Breast epithelium (tissue), 4 donors: ENCODE data around the gene EPC1. TPM values are rescaled to one million over a fixed set of nuclear protein-coding genes. Genes with fewer than 3 reads are reported as not detected.
"Not testable (repeated sequence)": the region's sequence is repeated elsewhere in the genome, so short reads cannot be mapped to it uniquely, and the experiment has no call there.

Experiments used
- DNase-seq, 2 donors: peaks; one replicate each; pipeline ENCODE4 v3.0.0-alpha.2; 2019; ENCODE audit warnings: low spot score in 2 of 2
- H3K27ac ChIP-seq, 2 donors: fragments of 200-600 bp; sonication (generic) in 1 of 2; one replicate each; pipeline ENCODE4 v1.5.1; 2016 to 2019; ENCODE audit warnings: mild to moderate bottlenecking in 1 of 2
- H3K27me3 ChIP-seq, 2 donors: fragments of 200-600 bp; sonication (generic) in 1 of 2; one replicate each; pipeline versions ENCODE4 v1.5.1 to v1.6.0; 2017 to 2019; ENCODE audit warnings: control low read depth in 1 of 2, mild to moderate bottlenecking in 1 of 2
- H3K36me3 ChIP-seq: fragments of 200-600 bp; one replicate; pipeline ENCODE4 v1.5.1; 2019
- H3K4me1 ChIP-seq, 2 donors: fragments of 200-600 bp; sonication (generic); one replicate each; pipeline ENCODE4 v1.5.1; 2016 to 2019; ENCODE audit warnings: control low read depth in 1 of 2
- H3K4me3 ChIP-seq, 3 donors: fragments of 200-600 bp; sonication (generic); 1 replicate in 2 of 3; 2 replicates in 1 of 3; pipeline ENCODE4 v1.5.1; 2016 to 2019; ENCODE audit warnings: mild to moderate bottlenecking in 3 of 3, moderate library complexity in 2 of 3
- H3K9me3 ChIP-seq, 2 donors: fragments of 200-600 bp; sonication (generic) in 1 of 2; one replicate each; pipeline ENCODE4 v1.5.1; 2016 to 2019; ENCODE audit warnings: control low read depth in 1 of 2
- CTCF ChIP-seq, 3 donors: fragments of 450-650 bp; IDR thresholded peaks; one replicate each; pipeline ENCODE4 v1.5.1; 2016 to 2017; ENCODE audit warnings: antibody characterized with exemption in 3 of 3, mild to moderate bottlenecking in 3 of 3, moderate library complexity in 3 of 3
- POLR2A ChIP-seq: fragments of 450-650 bp; IDR thresholded peaks from one replicate; pipeline ENCODE4 v1.6.1; 2016; ENCODE audit warnings: antibody characterized with exemption, mild to moderate bottlenecking, moderate library complexity
- POLR2AphosphoS5 ChIP-seq, 3 donors: sonication (generic); formaldehyde crosslinking; IDR thresholded peaks; one replicate each; pipeline ENCODE4 v1.6.1; 2017; ENCODE audit warnings: antibody characterized with exemption in 3 of 3
- intact Hi-C: fragments of 100-400 bp; cut with DNase I; formaldehyde crosslinking; loops from one replicate; pipeline ENCODE4 v1.15.1; 2023; ENCODE audit warnings: low total_unique reads
- total RNA-seq, 3 donors: library from RNA; depleted of rRNA; stranded (reverse); fragments of >200 nt; gene quantifications; one replicate each; pipeline ENCODE4 v1.1.0, GENCODE V29; 2016

Gene EPC1
- total RNA-seq, 3 donors from 2014 or later = 49.4 to 78.7 (median 60.0) TPM

GRCh38 chr10:32259551-32259950 is 87.4 kb downstream of the EPC1 start:
- TF ChIP-seq POLR2AphosphoS5 (IDR thresholded peaks at IDR 0.05) (no peak), CTCF (IDR thresholded peaks at IDR 0.05) (no peak), POLR2A (no peak)
- intact Hi-C loops = no loop called here
- H3K27me3 ChIP-seq = no peaks in the 10 kb centered on the region
- H3K9me3 ChIP-seq = no peaks in the 10 kb centered on the region
- no peak overlapping the region for H3K4me3 ChIP-seq
- H3K36me3 ChIP-seq = no peaks in the 10 kb centered on the region
- H3K4me1 ChIP-seq = no peaks in the 10 kb centered on the region
- no peak overlapping the region for H3K27ac ChIP-seq
- DNase-seq = no peak

GRCh38 chr10:32256613-32257437 is 90.1 kb downstream of the EPC1 start:
- TF ChIP-seq POLR2A (no peak), POLR2AphosphoS5 (IDR thresholded peaks at IDR 0.05) (peak in 2 of 3 donors; percentile 11 to 40), CTCF (IDR thresholded peaks at IDR 0.05) (peak; percentile 78 to 90 (median 84))
- H3K4me1 ChIP-seq = no peaks in the 10 kb centered on the region

GRCh38 chr10:32253821-32254220 is 93.1 kb downstream of the EPC1 start:
- no peak for DNase-seq
- Histone ChIP-seq H3K36me3 (no peaks in the 10 kb centered on the region), H3K9me3 (no peaks in the 10 kb centered on the region), H3K4me1 (no peaks in the 10 kb centered on the region), H3K27ac (no peak overlapping the region), H3K4me3 (no peak overlapping the region), H3K27me3 (no peaks in the 10 kb centered on the region)
- intact Hi-C loops = no loop called here
- no peak for TF ChIP-seq POLR2AphosphoS5 (IDR thresholded peaks at IDR 0.05)
- no peak for TF ChIP-seq POLR2A

More at GRCh38 chr10:32256613-32257437, 90.1 kb downstream of the EPC1 start:
- no peak overlapping the region for H3K27ac ChIP-seq
- no peaks in the 10 kb centered on the region for H3K27me3 ChIP-seq
- H3K4me3 ChIP-seq = peak overlapping the region in 1 of 3 donors; percentile 37
- H3K9me3 ChIP-seq = no peaks in the 10 kb centered on the region
- peak; percentile 51 to 62 for DNase-seq
- intact Hi-C loops = no loop called here
- H3K36me3 ChIP-seq = no peaks in the 10 kb centered on the region

GRCh38 chr10:32253276-32253675 is 93.7 kb downstream of the EPC1 start:
- Histone ChIP-seq H3K4me3 (no peak overlapping the region), H3K9me3 (no peaks in the 10 kb centered on the region), H3K27me3 (no peaks in the 10 kb centered on the region), H3K27ac (no peak overlapping the region), H3K4me1 (no peaks in the 10 kb centered on the region), H3K36me3 (no peaks in the 10 kb centered on the region)
- TF ChIP-seq CTCF (IDR thresholded peaks at IDR 0.05) = no peak
- no peak for TF ChIP-seq POLR2AphosphoS5 (IDR thresholded peaks at IDR 0.05)
- no peak for TF ChIP-seq POLR2A
- intact Hi-C loops = no loop called here
- no peak for DNase-seq

GRCh38 chr10:32250489-32250888 is 96.5 kb downstream of the EPC1 start:
- H3K36me3 ChIP-seq, H3K4me3 ChIP-seq, H3K27me3 ChIP-seq, H3K4me1 ChIP-seq, H3K27ac ChIP-seq, DNase-seq, intact Hi-C loops, H3K9me3 ChIP-seq: not testable (repeated sequence)

GRCh38 chr10:32246685-32247084 is 100.3 kb downstream of the EPC1 start:
- H3K27ac ChIP-seq = no peak overlapping the region
- intact Hi-C loops = no loop called here
- no peak overlapping the region for H3K4me3 ChIP-seq
- DNase-seq = no peak
- H3K27me3 ChIP-seq = no peaks in the 10 kb centered on the region
- H3K9me3 ChIP-seq = no peaks in the 10 kb centered on the region
- TF ChIP-seq POLR2AphosphoS5 (IDR thresholded peaks at IDR 0.05) = no peak
- no peak for TF ChIP-seq CTCF (IDR thresholded peaks at IDR 0.05)
- no peak for TF ChIP-seq POLR2A
- H3K4me1 ChIP-seq = no peaks in the 10 kb centered on the region
- H3K36me3 ChIP-seq = no peaks in the 10 kb centered on the region
